Thymus (tissue), 11 donors: ENCODE results near the gene HPX. TPM values are rescaled to one million over a fixed set of nuclear protein-coding genes. Genes with fewer than 3 reads are reported as not detected.
"Not testable (repeated sequence)": the region's sequence is repeated elsewhere in the genome, so short reads cannot be mapped to it uniquely, and the experiment has no call there.

ENCODE experiments used
- DNase-seq, 9 donors: peaks; one replicate each; pipeline ENCODE4 v3.0.0-alpha.2; 2013; ENCODE audit warnings: low spot score in 9 of 9, low read depth in 6 of 9, missing footprints in 1 of 9
- H3K27ac ChIP-seq, 2 donors: one replicate each; pipeline ENCODE4 v1.5.1; 2013; ENCODE audit warnings: control low read depth in 1 of 2, low read depth in 1 of 2, low read length in 1 of 2, mild to moderate bottlenecking in 1 of 2, moderate library complexity in 1 of 2
- H3K27me3 ChIP-seq, 2 donors: one replicate each; pipeline ENCODE4 v1.5.1; 2013; ENCODE audit warnings: low read length in 1 of 2; ENCODE audit not compliant: control insufficient read depth in 2 of 2, insufficient read depth in 1 of 2
- H3K36me3 ChIP-seq, 2 donors: one replicate each; pipeline ENCODE4 v1.5.1; 2013; ENCODE audit warnings: low read length in 1 of 2, mild to moderate bottlenecking in 1 of 2, moderate library complexity in 1 of 2; ENCODE audit not compliant: control insufficient read depth in 2 of 2, insufficient read depth in 2 of 2
- H3K4me1 ChIP-seq, 2 donors: one replicate each; pipeline ENCODE4 v1.5.1; 2013; ENCODE audit warnings: low read length in 2 of 2; ENCODE audit not compliant: control insufficient read depth in 2 of 2, insufficient read depth in 2 of 2
- H3K4me3 ChIP-seq, 2 donors: one replicate each; pipeline ENCODE4 v1.5.1; 2013; ENCODE audit warnings: low read length in 2 of 2, control low read depth in 1 of 2, mild to moderate bottlenecking in 1 of 2
- H3K9me3 ChIP-seq, 2 donors: one replicate each; pipeline ENCODE4 v1.5.1; 2013; ENCODE audit warnings: low read length in 1 of 2, mild to moderate bottlenecking in 1 of 2; ENCODE audit not compliant: control insufficient read depth in 2 of 2, insufficient read depth in 1 of 2
- WGBS: extraction: QIAGEN DNeasy Blood & Tissue Kit; methylation state at CpG from one replicate; pipeline ENCODE4 v1.1.7; 2013; 5-methylcytosine and 5-hydroxymethylcytosine counted together
- polyA plus RNA-seq: library from polyadenylated mRNA; stranded (reverse); fragments of 200-250 nt; gene quantifications from one replicate; pipeline ENCODE4 v1.2.3, GENCODE V29; 2013
- total RNA-seq: library from RNA; stranded (reverse); fragments of 120-200 nt; gene quantifications from one replicate; pipeline ENCODE4 v1.2.4, GENCODE V29; 2013
- donor health status: healthy.

HPX gene
- total and polyA plus RNA-seq, 2 donors, result 0.38 to 1.9 TPM

GRCh38 chr11:6402061-6402470, 38.7 kb downstream of the HPX start:
- 73% methylated on average over 12 of the region's 12 CpGs for WGBS
- peak in 1 of 9 donors; percentile 50 for DNase-seq
- H3K4me1 ChIP-seq, result peaks cover 56 to 84% of the 10 kb centered on the region in 2 donors
- H3K27ac ChIP-seq, result peak overlapping the region; percentile 98
- peaks cover 13 to 18% of the 10 kb centered on the region in 2 donors for H3K36me3 ChIP-seq
- H3K9me3 ChIP-seq, result peaks cover 0 to 1% of the 10 kb centered on the region in 2 donors
- H3K27me3 ChIP-seq, result no peaks in the 10 kb centered on the region
- peak overlapping the region; percentile 31 to 38 for H3K4me3 ChIP-seq

GRCh38 chr11:6401464-6401863, 39.3 kb downstream of the HPX start:
- 27% methylated on average over 7 of the region's 7 CpGs for WGBS
- Histone ChIP-seq H3K4me3 (peak overlapping the region; percentile 31 to 38), H3K27ac (peak overlapping the region; percentile 98), H3K4me1 (peaks cover 56 to 81% of the 10 kb centered on the region in 2 donors), H3K27me3 (no peaks in the 10 kb centered on the region), H3K36me3 (peaks cover 13 to 20% of the 10 kb centered on the region in 2 donors), H3K9me3 (peaks cover 0 to 1% of the 10 kb centered on the region in 2 donors)
- DNase-seq, result peak in 4 of 9 donors; percentile 69 to 87 (median 74)

GRCh38 chr11:6400431-6401345, 40.1 kb downstream of the HPX start:
- Histone ChIP-seq H3K27me3 (no peaks in the 10 kb centered on the region), H3K4me1 (peaks cover 52 to 76% of the 10 kb centered on the region in 2 donors), H3K9me3 (peaks cover 0 to 1% of the 10 kb centered on the region in 2 donors), H3K4me3 (no peak overlapping the region), H3K36me3 (peaks cover 16 to 22% of the 10 kb centered on the region in 2 donors), H3K27ac (peak overlapping the region; percentile 98)
- DNase-seq, result no peak
- 97% methylated on average over 15 of the region's 15 CpGs for WGBS

- Histone ChIP-seq H3K27ac (no peak overlapping the region), H3K9me3 (no peaks in the 10 kb centered on the region), H3K4me3 (no peak overlapping the region), H3K4me1 (peaks cover 32 to 58% of the 10 kb centered on the region in 2 donors), H3K36me3 (peaks cover 41 to 44% of the 10 kb centered on the region in 2 donors), H3K27me3 (no peaks in the 10 kb centered on the region)
- WGBS, result 95% methylated on average over 3 of the region's 3 CpGs
- DNase-seq, result no peak
Measured at GRCh38 chr11:6397636-6398035, 43.2 kb downstream of the HPX start.

- H3K36me3 ChIP-seq, result peaks cover 41 to 44% of the 10 kb centered on the region in 2 donors
- peaks cover 32 to 57% of the 10 kb centered on the region in 2 donors for H3K4me1 ChIP-seq
- 95% methylated on average over 1 of the region's 1 CpG for WGBS
- H3K27ac ChIP-seq, result no peak overlapping the region
- no peak overlapping the region for H3K4me3 ChIP-seq
- no peaks in the 10 kb centered on the region for H3K9me3 ChIP-seq
- no peak for DNase-seq
- no peaks in the 10 kb centered on the region for H3K27me3 ChIP-seq
Measured at GRCh38 chr11:6397156-6397555, 43.6 kb downstream of the HPX start.

- Histone ChIP-seq H3K27ac (peak overlapping the region in 1 of 2 donors; percentile 19), H3K9me3 (no peaks in the 10 kb centered on the region), H3K27me3 (no peaks in the 10 kb centered on the region), H3K4me3 (no peak overlapping the region), H3K4me1 (peaks cover 22 to 56% of the 10 kb centered on the region in 2 donors), H3K36me3 (peaks cover 35 to 47% of the 10 kb centered on the region in 2 donors)
- DNase-seq, result no peak
- WGBS, result 96% methylated on average over 16 of the region's 16 CpGs
Measured at GRCh38 chr11:6395470-6396060, 45.2 kb downstream of the HPX start.

GRCh38 chr11:6393989-6394670, 46.7 kb downstream of the HPX start:
- H3K4me3 ChIP-seq, result no peak overlapping the region
- no peak overlapping the region for H3K27ac ChIP-seq
- no peaks in the 10 kb centered on the region for H3K27me3 ChIP-seq
- DNase-seq, result no peak
- H3K36me3 ChIP-seq, result peaks cover 32 to 46% of the 10 kb centered on the region in 2 donors
- no peaks in the 10 kb centered on the region for H3K9me3 ChIP-seq
- WGBS, result 92% methylated on average over 16 of the region's 16 CpGs
- H3K4me1 ChIP-seq, result peaks cover 25 to 53% of the 10 kb centered on the region in 2 donors

GRCh38 chr11:6392251-6392650, 48.5 kb downstream of the HPX start:
- 91% methylated on average over 4 of the region's 4 CpGs for WGBS
- peak overlapping the region; percentile 5 to 24 for H3K4me3 ChIP-seq

More at GRCh38 chr11:6392251-6392650, 48.5 kb downstream of the HPX start:
- DNase-seq, H3K27me3 ChIP-seq, H3K27ac ChIP-seq, H3K9me3 ChIP-seq: not testable (repeated sequence)
- Histone ChIP-seq H3K36me3 (peaks cover 24 to 40% of the 10 kb centered on the region in 2 donors), H3K4me1 (peaks cover 23 to 41% of the 10 kb centered on the region in 2 donors)
